Subcutaneous abdominal adipose tissue (tissue), 5 donors: ENCODE data around the gene INSC.

Source experiments
- H3K27ac ChIP-seq: one replicate; pipeline ENCODE4 v1.7.0; 2013; ENCODE audit warnings: low read depth, mild to moderate bottlenecking, inconsistent platforms, low read length, moderate library complexity
- H3K27me3 ChIP-seq, 5 donors: one replicate each; pipeline ENCODE4 v1.7.0; 2013; ENCODE audit warnings: low read length in 5 of 5, inconsistent platforms in 1 of 5; ENCODE audit not compliant: control insufficient read depth in 5 of 5, insufficient read depth in 4 of 5
- H3K36me3 ChIP-seq, 5 donors: one replicate each; pipeline ENCODE4 v1.7.0; 2013; ENCODE audit warnings: low read length in 5 of 5; ENCODE audit not compliant: control insufficient read depth in 5 of 5, insufficient read depth in 5 of 5
- H3K4me1 ChIP-seq, 5 donors: one replicate each; pipeline ENCODE4 v1.7.0; 2013; ENCODE audit warnings: low read length in 5 of 5, mild to moderate bottlenecking in 3 of 5, moderate library complexity in 1 of 5; ENCODE audit not compliant: control insufficient read depth in 5 of 5, insufficient read depth in 5 of 5
- H3K4me3 ChIP-seq, 5 donors: one replicate each; pipeline ENCODE4 v1.7.0; 2013; ENCODE audit warnings: low read length in 5 of 5, low read depth in 1 of 5
- H3K9ac ChIP-seq, 5 donors: one replicate each; pipeline ENCODE4 v1.7.0; 2013; ENCODE audit warnings: low read length in 5 of 5, mild to moderate bottlenecking in 4 of 5, moderate library complexity in 3 of 5
- H3K9me3 ChIP-seq, 5 donors: one replicate each; pipeline ENCODE4 v1.7.0; 2013; ENCODE audit warnings: low read length in 5 of 5; ENCODE audit not compliant: control insufficient read depth in 5 of 5
- donor health status: healthy.
- donor health status: healthy.
- donor health status: healthy.
- donor health status: healthy.
- donor health status: healthy.

INSC gene

DNA sequence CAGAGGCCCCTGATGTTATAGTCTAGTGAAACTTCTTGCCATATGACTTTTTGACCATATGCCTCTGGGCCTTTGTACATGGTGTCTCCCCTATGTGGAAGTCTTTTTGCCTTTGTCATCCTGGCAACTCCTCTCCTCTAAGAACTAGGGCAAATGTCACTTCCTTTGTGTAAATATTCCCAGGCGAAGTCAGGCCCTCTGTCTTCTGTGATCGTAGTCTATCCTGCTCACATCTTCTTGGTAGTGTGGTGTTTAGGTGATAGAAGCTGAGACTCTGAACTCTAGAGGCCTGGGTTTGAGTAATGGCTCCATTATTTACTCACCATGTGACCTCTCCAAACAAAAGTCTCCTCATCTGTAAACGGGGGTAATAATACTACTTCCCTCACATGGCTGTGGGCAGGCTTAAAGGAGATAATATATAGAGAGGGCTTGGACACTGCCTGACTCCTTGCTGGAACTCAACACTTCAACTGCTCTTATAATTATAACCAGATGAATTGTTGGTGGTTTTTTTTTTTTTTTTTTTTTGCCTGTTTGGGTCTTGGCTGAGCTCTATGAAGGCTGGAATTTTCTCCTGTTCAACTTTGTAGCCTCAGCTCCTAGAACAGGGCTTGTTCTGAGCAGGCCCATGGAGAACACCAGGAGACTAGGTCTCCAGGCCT is 43.8 kb downstream of the INSC start:
- Histone ChIP-seq H3K9ac (no peak overlapping the region), H3K9me3 (no peaks in the 10 kb centered on the region), H3K4me1 (peaks cover 0 to 6% (median 4%) of the 10 kb centered on the region in 5 donors), H3K4me3 (no peak overlapping the region), H3K36me3 (no peaks in the 10 kb centered on the region), H3K27ac (no peak overlapping the region), H3K27me3 (no peaks in the 10 kb centered on the region)

DNA sequence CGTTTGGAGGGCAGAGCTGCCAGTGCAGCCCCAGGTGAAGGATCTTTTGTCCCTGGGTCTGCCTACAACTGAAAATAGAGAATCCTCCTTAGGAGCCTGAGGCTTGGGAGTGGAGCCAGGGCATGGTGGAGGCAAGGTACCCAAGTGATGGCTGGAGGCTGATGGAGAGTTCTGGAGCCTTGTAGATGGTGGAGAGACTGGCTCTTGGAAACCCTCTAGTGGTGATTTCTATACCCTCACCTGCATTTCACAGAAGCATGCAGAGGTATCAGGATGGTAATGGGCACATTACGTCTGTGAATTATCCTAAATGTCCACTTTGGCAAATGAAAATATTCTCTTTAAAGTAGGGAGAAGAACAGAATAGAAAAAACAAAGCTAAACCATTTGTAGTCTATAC is 44.4 kb downstream of the INSC start:
- no peak overlapping the region for H3K4me3 ChIP-seq
- no peaks in the 10 kb centered on the region for H3K36me3 ChIP-seq
- no peak overlapping the region for H3K27ac ChIP-seq

DNA sequence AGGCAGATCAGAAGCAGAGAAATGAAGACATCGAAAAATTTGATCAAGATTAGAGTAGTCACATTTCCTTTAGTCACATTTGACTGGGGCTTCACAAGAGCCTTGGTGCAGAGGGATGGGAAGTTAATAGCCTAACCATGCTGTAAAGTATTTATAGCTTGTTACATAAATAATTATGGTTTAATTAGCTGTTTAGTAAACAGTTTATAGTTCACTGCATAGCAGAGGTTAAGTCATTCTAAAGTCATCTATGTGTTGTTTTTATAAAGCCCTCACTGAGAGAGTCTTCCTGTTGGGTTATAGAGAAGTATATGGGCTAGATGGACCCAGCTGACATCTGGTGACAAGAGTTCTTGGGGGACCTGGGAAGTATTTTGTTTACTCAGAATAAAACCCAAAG is 47.1 kb downstream of the INSC start:
- Histone ChIP-seq H3K27me3 (no peaks in the 10 kb centered on the region), H3K9me3 (no peaks in the 10 kb centered on the region), H3K9ac (no peak overlapping the region), H3K4me1 (peaks cover 0 to 6% (median 4%) of the 10 kb centered on the region in 5 donors), H3K4me3 (no peak overlapping the region), H3K27ac (no peak overlapping the region), H3K36me3 (no peaks in the 10 kb centered on the region)

More for the DNA sequence above, 44.4 kb downstream of the INSC start:
- no peaks in the 10 kb centered on the region for H3K9me3 ChIP-seq
- H3K4me1 ChIP-seq, result peaks cover 0 to 6% (median 4%) of the 10 kb centered on the region in 5 donors
- H3K27me3 ChIP-seq, result no peaks in the 10 kb centered on the region
- no peak overlapping the region for H3K9ac ChIP-seq

DNA sequence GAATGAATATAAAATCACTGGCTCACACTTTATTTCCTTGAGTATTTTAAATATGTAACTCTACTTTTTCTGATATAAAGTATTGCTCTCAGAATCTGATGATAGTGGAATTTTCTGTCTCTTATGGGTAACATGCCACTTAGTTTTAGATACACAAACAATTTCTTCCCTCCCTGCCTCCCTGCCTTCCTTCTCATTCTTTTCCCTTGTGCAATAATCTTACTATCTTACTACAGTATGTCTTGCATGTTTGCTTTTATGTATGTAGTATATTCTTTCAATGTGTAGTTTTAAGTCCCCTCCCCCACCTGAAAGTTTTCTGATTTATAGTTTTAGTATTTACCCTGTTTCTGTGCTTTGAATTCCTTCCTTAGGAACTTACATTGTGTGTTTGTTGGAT is 48.4 kb downstream of the INSC start:
- Histone ChIP-seq H3K36me3 (no peaks in the 10 kb centered on the region), H3K9me3 (no peaks in the 10 kb centered on the region), H3K4me3 (no peak overlapping the region), H3K4me1 (peaks cover 0 to 4% (median 3%) of the 10 kb centered on the region in 5 donors), H3K27ac (no peak overlapping the region), H3K9ac (no peak overlapping the region), H3K27me3 (no peaks in the 10 kb centered on the region)

DNA sequence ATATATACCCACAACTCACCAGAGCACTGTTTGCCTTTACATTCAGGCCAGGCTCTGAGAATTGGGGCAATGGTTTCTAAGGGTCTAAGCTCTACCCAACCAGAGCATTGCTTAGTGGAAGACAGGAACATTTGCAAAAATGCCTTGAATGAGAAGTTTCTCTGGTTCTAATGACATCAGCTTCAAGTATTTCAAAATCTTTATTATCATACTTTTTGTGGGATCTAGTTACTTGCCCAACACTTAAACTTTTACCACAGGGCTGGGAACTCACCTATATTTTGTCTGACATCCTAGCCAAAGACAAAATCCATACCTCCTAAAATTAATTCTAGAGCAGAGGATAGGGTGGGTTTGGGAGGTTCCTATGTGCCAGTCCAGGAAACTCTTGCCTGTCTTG is 51.5 kb downstream of the INSC start:
- Histone ChIP-seq H3K4me1 (no peaks in the 10 kb centered on the region), H3K36me3 (no peaks in the 10 kb centered on the region)

DNA sequence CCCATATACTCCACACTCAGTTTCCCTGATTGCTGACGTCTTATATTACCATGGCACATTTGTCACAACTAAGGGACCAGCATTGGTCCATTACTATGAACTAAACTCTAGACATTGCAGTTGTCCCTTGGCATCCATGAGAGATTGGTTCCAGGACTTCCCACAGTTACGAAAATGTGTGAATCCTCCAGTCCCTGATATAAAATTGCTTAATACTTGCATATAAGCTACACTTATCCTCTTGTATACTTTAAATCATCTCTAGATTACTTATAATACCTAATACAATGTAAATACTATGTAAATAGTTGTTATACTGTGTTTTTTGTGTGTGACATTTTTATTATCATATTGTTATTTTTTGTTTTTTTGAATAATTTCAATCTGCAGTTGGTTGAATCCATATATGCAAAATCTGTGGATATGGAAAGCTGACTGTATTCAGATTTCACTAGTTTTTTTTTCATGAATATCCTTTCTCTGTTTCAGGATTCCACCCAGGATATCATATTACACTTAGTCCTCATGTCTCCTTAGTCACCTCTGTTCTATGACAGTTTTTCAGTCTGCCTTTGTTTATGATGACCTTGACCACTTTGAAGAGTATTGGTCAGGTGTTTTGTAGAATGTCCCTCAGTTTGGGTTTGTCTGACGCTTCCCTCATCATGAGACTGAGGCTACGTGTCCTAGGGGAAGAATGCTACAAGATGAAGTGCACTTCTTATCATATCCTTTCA is 55.3 kb downstream of the INSC start:
- H3K27me3 ChIP-seq, result peaks cover 0 to 3% (median 0%) of the 10 kb centered on the region in 5 donors
- H3K9me3 ChIP-seq, result no peaks in the 10 kb centered on the region
- H3K36me3 ChIP-seq, result no peaks in the 10 kb centered on the region
- no peak overlapping the region for H3K4me3 ChIP-seq
- no peaks in the 10 kb centered on the region for H3K4me1 ChIP-seq
- H3K27ac ChIP-seq, result no peak overlapping the region
- H3K9ac ChIP-seq, result no peak overlapping the region

More for the DNA sequence above, 51.5 kb downstream of the INSC start:
- Histone ChIP-seq H3K9me3 (no peaks in the 10 kb centered on the region), H3K4me3 (no peak overlapping the region), H3K27ac (no peak overlapping the region), H3K27me3 (no peaks in the 10 kb centered on the region), H3K9ac (no peak overlapping the region)

DNA sequence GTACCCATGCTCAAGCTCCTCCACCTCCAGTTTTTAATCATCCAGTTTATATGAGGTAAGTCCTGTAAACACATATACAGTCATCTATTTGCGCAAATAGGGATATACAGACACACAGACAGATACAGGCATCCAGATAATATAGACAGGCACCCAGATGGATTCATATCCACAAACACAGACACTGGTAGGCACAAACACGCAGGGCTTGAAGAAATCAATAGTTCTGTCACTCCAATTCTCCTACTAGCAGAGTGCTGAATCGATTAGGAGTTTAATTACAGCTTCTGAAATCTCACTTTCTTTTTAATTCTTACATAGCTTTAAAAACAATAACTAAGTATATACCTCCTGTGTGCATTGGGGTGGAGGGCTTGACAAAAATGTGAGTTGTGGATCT is 56.0 kb downstream of the INSC start:
- no peak overlapping the region for H3K9ac ChIP-seq

DNA sequence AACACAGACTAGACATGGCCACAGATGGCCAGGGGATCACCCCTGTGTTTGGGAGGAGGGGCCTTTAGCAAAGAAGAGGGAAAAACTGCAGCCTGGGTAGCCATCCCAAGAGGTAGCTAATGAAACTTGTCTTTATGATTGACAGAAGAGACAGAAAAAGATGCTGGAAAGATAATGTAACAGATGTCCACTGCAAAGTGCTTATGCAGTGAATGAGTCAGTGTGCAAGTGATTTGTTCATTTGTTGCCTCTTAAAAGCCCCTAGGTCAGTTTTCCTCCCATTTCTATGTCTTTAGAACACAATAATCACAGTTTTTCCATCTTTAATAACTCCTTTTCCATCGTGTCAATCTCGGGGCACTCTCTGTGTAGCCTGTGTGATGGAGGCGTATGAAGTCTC is 57.2 kb downstream of the INSC start:
- no peaks in the 10 kb centered on the region for H3K36me3 ChIP-seq
- no peak overlapping the region for H3K4me3 ChIP-seq
- no peak overlapping the region for H3K9ac ChIP-seq
- H3K4me1 ChIP-seq, result no peaks in the 10 kb centered on the region
- no peak overlapping the region for H3K27ac ChIP-seq
- peaks cover 0 to 3% (median 0%) of the 10 kb centered on the region in 5 donors for H3K27me3 ChIP-seq
- no peaks in the 10 kb centered on the region for H3K9me3 ChIP-seq

More for the DNA sequence above, 56.0 kb downstream of the INSC start:
- no peak overlapping the region for H3K4me3 ChIP-seq
- peaks cover 0 to 3% (median 0%) of the 10 kb centered on the region in 5 donors for H3K27me3 ChIP-seq
- no peaks in the 10 kb centered on the region for H3K36me3 ChIP-seq
- no peaks in the 10 kb centered on the region for H3K4me1 ChIP-seq
- no peak overlapping the region for H3K27ac ChIP-seq
- no peaks in the 10 kb centered on the region for H3K9me3 ChIP-seq

DNA sequence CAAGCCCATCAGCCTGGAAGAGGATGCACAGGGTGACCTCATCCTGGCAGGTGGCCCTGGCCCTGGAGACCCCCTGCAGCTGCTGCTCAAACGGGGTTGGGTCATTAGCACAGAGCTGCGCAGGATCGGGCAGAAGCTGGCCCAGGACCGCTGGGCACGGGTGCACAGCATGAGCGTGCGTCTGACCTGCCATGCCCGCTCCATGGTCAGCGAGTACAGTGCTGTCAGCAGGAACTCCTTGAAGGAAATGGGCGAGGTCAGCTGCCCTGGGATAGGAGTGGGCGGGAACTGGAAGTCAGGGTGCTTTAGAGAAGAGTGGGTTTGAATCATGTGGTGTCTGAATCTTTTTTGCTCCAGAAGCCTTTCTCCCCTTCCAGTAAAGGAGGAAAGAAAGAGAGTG is 61.1 kb downstream of the INSC start:
- Histone ChIP-seq H3K9me3 (no peaks in the 10 kb centered on the region), H3K4me1 (no peaks in the 10 kb centered on the region), H3K9ac (no peak overlapping the region), H3K36me3 (no peaks in the 10 kb centered on the region), H3K4me3 (no peak overlapping the region), H3K27ac (no peak overlapping the region), H3K27me3 (peaks cover 0 to 3% (median 0%) of the 10 kb centered on the region in 5 donors)

DNA sequence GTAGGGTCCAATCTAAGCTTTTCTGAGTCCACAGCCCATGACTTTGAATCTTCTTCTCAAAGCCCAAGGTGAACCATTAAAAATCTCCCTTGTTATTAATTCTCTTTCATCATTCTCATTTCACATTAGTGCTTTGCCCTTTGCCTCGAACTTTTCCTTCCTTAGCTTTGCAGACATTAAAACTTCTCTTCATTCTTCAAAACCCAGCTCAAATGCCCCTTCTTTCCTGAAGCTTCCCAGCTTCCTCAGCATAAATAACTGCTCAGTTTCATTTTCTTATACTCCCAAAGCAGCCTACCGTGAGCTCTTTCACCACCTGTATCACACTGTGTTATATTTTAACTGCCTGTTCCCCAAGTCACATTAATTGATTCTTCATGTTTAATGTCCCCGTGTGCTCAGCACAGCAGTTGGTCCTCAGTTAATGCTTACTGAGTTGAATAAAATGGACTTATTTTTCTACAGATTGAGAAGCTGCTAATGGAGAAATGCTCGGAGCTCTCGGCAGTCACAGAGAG is 62.0 kb downstream of the INSC start:
- Histone ChIP-seq H3K4me3 (no peak overlapping the region), H3K36me3 (no peaks in the 10 kb centered on the region), H3K9me3 (no peaks in the 10 kb centered on the region), H3K27me3 (peaks cover 0 to 3% (median 0%) of the 10 kb centered on the region in 5 donors), H3K27ac (no peak overlapping the region), H3K4me1 (no peaks in the 10 kb centered on the region), H3K9ac (no peak overlapping the region)
